OCI-LY1 (cell line): ENCODE measurements around the gene SRGAP2C.
"Not testable (repeated sequence)": the region's sequence is repeated elsewhere in the genome, so short reads cannot be mapped to it uniquely, and the experiment has no call there.

Source experiments
- CTCF ChIP-seq: fragments of 200-600 bp; sonication (generic), shearing (Covaris generic); IDR thresholded peaks from 2 replicates; pipeline ENCODE4 v1.5.1; 2017; ENCODE audit warnings: mild to moderate bottlenecking, antibody characterized with exemption, low read length, moderate library complexity, mixed read lengths
- EZH2 ChIP-seq: fragments of 200-600 bp; sonication (generic), shearing (Covaris generic); IDR thresholded peaks from 2 replicates; pipeline ENCODE4 v1.8.0; 2017; ENCODE audit warnings: borderline replicate concordance, mixed run types, mild to moderate bottlenecking, antibody characterized with exemption, low read length, moderate library complexity, mixed read lengths

DNA sequence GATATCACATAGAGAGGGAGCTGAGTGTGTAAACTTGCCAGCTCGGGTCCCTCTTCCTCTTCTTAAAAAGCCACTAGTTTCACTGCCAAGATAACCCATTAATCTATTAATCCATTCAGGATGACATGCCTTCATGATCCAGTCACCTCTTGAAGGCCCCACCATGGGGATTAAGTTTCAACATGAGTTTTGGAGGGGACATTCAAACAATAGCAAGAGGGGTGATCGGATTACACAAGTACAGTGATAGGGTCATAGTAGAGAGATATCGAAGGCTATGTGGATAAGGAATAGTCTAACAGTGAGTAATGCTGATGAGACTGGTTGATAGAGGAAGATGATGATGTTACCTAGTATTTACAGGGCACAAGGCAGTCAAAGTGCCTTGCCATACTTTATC is 18.2 kb downstream of the SRGAP2C start:
- TF ChIP-seq CTCF, EZH2: not testable (repeated sequence)
